AG09319 (cell line): ENCODE results near the gene FNIP2.

Experiments
- DNase-seq: peaks from one replicate; pipeline ENCODE4 v3.0.0-alpha.2; 2010; ENCODE audit warnings: low read depth; ENCODE audit errors: extremely low read depth
- TF ChIP-seq, protein P1 (sequence below): IDR thresholded peaks from 2 replicates; pipeline ENCODE4 v1.5.1; 2011; ENCODE audit warnings: low read depth, mild to moderate bottlenecking, inconsistent platforms, low read length, moderate library complexity

FNIP2 gene

DNA sequence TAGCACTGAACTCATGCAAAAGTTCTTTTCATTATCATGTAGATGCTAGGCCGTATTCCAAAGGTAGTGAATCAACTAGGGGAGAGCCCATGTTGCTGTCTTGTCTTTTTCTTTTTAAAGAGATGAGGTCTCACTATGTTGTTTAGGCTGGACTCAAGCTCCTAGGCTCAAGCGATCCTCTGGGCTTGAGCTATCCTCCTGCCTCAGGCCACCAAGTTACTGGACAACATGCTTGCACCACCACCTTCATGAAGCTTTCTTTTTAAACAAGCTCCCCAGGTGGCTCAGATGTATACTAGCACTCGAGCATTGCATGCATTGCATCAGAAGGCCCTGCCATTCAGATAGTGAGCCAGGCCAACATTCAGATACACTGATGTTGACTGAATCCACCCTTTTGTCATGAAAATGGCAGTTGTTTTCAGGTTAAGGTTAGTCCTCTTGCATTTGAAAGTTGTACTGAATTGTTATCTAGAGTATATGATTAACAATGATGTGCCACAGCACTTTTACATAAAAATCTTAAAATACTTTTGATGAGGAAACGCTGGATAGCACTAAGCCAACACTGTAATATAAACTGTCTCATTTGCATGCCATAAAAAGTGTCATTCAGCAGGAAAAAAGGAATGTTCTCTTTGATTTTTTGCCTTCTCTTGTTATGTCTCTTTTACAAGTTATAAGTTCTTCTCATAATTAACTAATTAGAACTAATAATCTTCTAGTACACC is 76.7 kb downstream of the FNIP2 start:
- TF ChIP-seq, protein P1, sequence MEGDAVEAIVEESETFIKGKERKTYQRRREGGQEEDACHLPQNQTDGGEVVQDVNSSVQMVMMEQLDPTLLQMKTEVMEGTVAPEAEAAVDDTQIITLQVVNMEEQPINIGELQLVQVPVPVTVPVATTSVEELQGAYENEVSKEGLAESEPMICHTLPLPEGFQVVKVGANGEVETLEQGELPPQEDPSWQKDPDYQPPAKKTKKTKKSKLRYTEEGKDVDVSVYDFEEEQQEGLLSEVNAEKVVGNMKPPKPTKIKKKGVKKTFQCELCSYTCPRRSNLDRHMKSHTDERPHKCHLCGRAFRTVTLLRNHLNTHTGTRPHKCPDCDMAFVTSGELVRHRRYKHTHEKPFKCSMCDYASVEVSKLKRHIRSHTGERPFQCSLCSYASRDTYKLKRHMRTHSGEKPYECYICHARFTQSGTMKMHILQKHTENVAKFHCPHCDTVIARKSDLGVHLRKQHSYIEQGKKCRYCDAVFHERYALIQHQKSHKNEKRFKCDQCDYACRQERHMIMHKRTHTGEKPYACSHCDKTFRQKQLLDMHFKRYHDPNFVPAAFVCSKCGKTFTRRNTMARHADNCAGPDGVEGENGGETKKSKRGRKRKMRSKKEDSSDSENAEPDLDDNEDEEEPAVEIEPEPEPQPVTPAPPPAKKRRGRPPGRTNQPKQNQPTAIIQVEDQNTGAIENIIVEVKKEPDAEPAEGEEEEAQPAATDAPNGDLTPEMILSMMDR, result no peak
- DNase-seq, result no peak

DNA sequence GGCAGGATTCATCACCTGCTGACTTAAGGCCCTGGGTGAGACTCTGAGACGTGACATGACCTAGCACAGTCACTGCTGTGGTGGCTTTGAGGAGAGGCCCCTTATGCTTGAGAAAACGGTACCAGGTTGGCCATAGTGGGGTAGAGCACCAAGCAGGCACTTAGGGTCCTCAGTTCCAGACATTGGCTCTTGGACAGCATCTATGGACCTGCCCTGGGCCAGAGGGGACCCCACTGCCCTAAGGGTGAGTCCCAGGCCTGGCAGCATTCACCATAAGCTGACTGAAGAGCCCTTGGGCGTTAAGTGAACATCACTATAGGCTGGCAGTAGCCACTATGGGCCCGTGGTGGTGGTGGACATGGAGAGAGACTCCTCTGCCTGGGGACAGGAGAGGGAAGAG is 78.7 kb downstream of the FNIP2 start:
- no peak for DNase-seq
- TF ChIP-seq, protein P1, result no peak

DNA sequence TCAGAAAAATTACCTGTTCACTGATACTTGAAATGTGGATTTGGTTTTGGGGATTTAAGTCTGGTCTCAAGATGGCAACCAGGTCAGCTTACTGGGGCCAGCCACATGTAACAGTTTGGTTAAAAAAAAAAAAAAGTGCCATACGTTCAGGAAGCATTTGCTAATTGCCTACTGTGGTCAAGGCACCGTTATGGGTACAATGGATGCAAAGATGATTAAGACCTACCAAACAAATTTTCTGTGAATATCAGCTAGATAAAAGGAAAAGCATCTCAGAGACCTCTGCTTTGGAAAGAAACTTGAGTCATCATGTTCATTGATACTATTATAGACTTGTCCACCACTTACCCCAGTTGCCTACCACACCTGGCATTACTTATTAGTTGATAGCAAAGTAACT is 80.9 kb downstream of the FNIP2 start:
- DNase-seq, result no peak
- TF ChIP-seq, protein P1, result no peak

DNA sequence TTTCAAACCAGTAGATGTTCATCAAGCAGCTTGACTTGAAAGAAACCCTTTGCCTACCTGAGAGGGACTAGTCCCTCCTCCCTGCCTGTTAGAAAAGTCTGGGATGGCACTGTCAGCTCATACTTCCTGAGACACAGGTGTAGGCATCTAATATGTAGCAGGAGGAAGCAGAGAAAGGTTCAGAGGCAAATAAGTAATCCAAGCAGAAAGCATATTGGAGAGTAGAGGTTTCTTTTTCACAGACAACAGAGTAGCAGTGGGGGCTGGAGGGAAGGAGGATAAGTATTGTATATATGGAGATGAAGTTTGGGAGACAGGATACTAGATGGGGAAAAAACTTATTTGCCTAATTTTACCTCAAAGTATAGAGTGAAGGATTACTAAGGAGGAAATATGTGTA is 81.5 kb downstream of the FNIP2 start:
- DNase-seq, result no peak
- TF ChIP-seq, protein P1, result no peak

DNA sequence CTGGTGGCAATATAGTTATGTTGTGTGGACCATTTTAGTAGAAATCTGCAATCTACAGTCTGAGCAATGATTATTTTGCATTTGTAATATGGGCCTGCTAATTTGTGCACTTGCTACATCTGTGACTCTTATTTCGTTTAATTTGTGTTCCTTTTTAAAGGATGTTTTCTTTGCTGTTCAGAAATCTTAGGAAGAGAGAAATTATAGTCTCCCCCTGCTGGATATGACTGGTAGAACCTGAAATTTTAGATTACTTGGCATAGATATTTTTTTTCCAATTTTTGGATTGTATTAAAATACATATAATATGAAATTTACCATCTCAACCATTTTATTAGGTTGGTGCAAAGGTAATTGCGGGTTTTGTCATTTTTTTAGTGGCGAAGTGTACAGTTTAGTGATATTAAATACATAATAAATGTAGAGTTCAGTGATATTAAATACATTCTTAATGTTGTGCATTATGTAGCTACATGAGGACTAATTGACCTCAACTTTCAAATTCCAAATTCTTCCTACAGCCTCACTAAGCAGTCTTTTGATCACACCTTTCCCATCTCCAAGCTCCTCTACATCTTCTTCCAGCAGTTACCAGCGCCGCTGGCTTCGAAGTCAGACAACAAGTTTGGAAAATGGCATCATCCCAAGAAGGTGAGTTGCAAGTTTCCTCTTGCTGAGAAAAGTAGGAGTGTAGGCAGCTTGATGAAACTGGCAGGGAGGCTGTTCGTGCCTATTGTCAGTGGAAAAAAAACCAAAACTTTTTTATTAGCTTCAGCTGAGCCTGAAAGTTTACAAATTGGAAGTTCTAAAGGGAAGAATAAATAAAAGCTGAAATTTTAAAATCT is 82.2 kb downstream of the FNIP2 start:
- DNase-seq, result no peak
- TF ChIP-seq, protein P1, result peak; percentile 54

DNA sequence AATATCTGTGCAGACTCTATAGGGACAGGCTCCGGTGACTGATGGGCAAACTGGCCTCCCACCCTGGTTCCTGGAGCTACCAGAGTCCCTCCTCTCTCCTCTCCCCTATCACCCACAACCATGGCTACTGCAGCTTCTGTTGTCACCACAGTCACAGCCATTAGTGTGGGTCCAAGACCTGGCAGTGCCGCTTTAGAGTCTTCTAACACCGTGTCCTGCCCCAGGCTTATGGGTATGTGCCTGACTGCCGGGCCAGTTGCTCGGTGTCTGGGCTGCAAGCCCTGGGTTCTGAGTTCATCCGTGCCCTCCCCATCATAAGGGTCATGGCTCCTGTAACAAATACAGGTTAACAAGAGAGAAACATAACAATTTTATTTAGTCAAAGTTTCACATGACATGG is 85.4 kb downstream of the FNIP2 start:
- TF ChIP-seq, protein P1, result no peak

DNA sequence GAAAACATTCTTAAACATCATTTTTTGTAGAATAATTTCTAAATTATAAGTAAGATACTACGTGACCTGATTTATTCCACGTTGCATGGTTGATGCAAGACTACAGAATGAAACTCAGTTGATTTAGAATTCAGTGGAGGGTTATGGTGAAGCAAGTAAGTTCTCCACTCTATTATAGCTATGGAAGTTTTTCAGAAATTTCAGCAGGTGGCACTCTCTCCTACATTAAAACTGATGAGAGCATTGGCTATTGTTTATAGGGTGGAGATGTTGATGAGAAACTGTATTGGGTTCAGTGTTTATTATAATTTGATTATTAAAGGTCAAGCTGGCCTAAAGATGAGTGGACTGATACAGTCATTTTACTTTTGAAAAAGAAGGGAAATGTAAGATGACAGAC is 88.0 kb downstream of the FNIP2 start:
- TF ChIP-seq, protein P1, result peak; percentile 55

More for the DNA sequence above, 85.4 kb downstream of the FNIP2 start:
- DNase-seq, result no peak

More for the DNA sequence above, 88.0 kb downstream of the FNIP2 start:
- DNase-seq, result peak; percentile 49
